HFFc6 (cell line): ENCODE results near the gene EEFSEC. TPM values are rescaled to one million over a fixed set of nuclear protein-coding genes. Genes with fewer than 3 reads are reported as not detected.

Experiments
- DNase-seq: peaks from one replicate; pipeline ENCODE4 v3.0.0-alpha.2; 2018
- H3K27ac Mint-ChIP-seq: 2 replicates; pipeline ENCODE4 v1.8.0; 2020; ENCODE audit warnings: mild to moderate bottlenecking, mixed read lengths
- H3K27me3 Mint-ChIP-seq: 2 replicates; pipeline ENCODE4 v1.8.0; 2021; ENCODE audit warnings: mild to moderate bottlenecking, moderate library complexity, mixed read lengths; ENCODE audit not compliant: insufficient read depth
- H3K36me3 Mint-ChIP-seq: 2 replicates; pipeline ENCODE4 v1.8.0; 2021; ENCODE audit warnings: low read depth, mixed read lengths
- H3K4me1 Mint-ChIP-seq: 2 replicates; pipeline ENCODE4 v1.8.0; 2020; ENCODE audit warnings: low read depth, mixed read lengths
- H3K4me3 Mint-ChIP-seq: 2 replicates; pipeline ENCODE4 v1.8.0; 2020; ENCODE audit warnings: mild to moderate bottlenecking, moderate library complexity, mixed read lengths
- H3K9me3 Mint-ChIP-seq: 2 replicates; pipeline ENCODE4 v1.8.0; 2020; ENCODE audit warnings: mild to moderate bottlenecking, mixed read lengths
- total RNA-seq, 6 experiments: library from RNA; stranded (reverse); fragmentation: NEBNext Ultra II Directional; extraction: Animal tissue kit (Norgen Biotek cat#: 25700); gene quantifications; 2 replicates in 1 of 6; 3 replicates in 5 of 6; pipeline ENCODE4 v1.2.3, GENCODE V29; 2021
- TF ChIP-seq, protein P1 (sequence below): fragments of 200-600 bp; sonication (generic); IDR thresholded peaks from 2 replicates; pipeline ENCODE4 v1.5.0; 2021; ENCODE audit warnings: antibody characterized with exemption, mild to moderate bottlenecking

Gene EEFSEC
- total RNA-seq, 6 experiments from 2014 or later = 8.2 to 11.6 (median 11.0) TPM

GRCh38 chr3:128415773-128416577, 262.7 kb downstream of the EEFSEC start:
- Mint-ChIP-seq H3K4me1 (peaks cover 15% of the 10 kb centered on the region), H3K9me3 (no peaks in the 10 kb centered on the region), H3K27ac (no peak overlapping the region; the same call in 1 of the 2 replicates), H3K4me3 (no peak overlapping the region), H3K36me3 (peaks cover 4% of the 10 kb centered on the region; the same call in 1 of the 2 replicates), H3K27me3 (peaks cover 3% of the 10 kb centered on the region)
- TF ChIP-seq, protein P1, sequence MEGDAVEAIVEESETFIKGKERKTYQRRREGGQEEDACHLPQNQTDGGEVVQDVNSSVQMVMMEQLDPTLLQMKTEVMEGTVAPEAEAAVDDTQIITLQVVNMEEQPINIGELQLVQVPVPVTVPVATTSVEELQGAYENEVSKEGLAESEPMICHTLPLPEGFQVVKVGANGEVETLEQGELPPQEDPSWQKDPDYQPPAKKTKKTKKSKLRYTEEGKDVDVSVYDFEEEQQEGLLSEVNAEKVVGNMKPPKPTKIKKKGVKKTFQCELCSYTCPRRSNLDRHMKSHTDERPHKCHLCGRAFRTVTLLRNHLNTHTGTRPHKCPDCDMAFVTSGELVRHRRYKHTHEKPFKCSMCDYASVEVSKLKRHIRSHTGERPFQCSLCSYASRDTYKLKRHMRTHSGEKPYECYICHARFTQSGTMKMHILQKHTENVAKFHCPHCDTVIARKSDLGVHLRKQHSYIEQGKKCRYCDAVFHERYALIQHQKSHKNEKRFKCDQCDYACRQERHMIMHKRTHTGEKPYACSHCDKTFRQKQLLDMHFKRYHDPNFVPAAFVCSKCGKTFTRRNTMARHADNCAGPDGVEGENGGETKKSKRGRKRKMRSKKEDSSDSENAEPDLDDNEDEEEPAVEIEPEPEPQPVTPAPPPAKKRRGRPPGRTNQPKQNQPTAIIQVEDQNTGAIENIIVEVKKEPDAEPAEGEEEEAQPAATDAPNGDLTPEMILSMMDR = no peak
- no peak for DNase-seq

GRCh38 chr3:128416578-128417211, 263.4 kb downstream of the EEFSEC start:
- Mint-ChIP-seq H3K9me3 (no peaks in the 10 kb centered on the region), H3K27me3 (peaks cover 3% of the 10 kb centered on the region), H3K36me3 (peaks cover 4% of the 10 kb centered on the region; the same call in 1 of the 2 replicates), H3K4me1 (peaks cover 15% of the 10 kb centered on the region), H3K27ac (peak overlapping the region; percentile 60), H3K4me3 (no peak overlapping the region; the same call in 1 of the 2 replicates)
- DNase-seq = peak; percentile 82
- TF ChIP-seq, protein P1 = no peak

DNA sequence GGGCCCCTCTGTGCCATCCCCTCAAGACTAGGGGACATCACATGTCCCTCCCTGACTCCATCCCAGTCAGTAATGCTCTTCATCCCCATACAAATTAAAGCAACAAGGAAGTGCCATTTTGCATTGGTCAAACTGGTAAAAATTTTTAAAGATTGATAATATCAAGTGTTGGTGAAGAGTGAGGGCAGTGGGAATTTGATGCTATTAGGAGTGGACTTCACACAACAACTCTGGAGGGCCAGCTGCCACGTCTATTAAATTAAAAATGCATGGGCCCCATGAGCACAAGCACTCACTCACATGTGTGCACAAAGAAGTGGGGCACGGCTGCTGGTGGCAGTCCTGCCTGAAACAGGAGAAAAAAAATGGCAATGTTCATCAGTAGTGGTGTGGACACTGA, 265.6 kb downstream of the EEFSEC start:
- H3K4me1 Mint-ChIP-seq = peaks cover 15% of the 10 kb centered on the region
- TF ChIP-seq, protein P1 = no peak
- no peaks in the 10 kb centered on the region for H3K9me3 Mint-ChIP-seq
- H3K4me3 Mint-ChIP-seq = no peak overlapping the region
- DNase-seq = no peak
- peaks cover 3% of the 10 kb centered on the region for H3K27me3 Mint-ChIP-seq
- H3K36me3 Mint-ChIP-seq = peaks cover 4% of the 10 kb centered on the region; the same call in 1 of the 2 replicates
- no peak overlapping the region for H3K27ac Mint-ChIP-seq

- TF ChIP-seq, protein P1 = peak; percentile 14; the same call in 1 of the 2 replicates
- Mint-ChIP-seq H3K9me3 (no peaks in the 10 kb centered on the region), H3K27ac (no peak overlapping the region), H3K36me3 (peaks cover 4% of the 10 kb centered on the region; the same call in 1 of the 2 replicates), H3K4me3 (no peak overlapping the region), H3K27me3 (peaks cover 5% of the 10 kb centered on the region), H3K4me1 (peaks cover 16% of the 10 kb centered on the region)
- no peak for DNase-seq
Observed at GRCh38 chr3:128419311-128419710, 266.0 kb downstream of the EEFSEC start.

- Mint-ChIP-seq H3K4me1 (peaks cover 22% of the 10 kb centered on the region), H3K9me3 (no peaks in the 10 kb centered on the region), H3K27me3 (peaks cover 6% of the 10 kb centered on the region), H3K4me3 (no peak overlapping the region), H3K36me3 (peaks cover 4% of the 10 kb centered on the region; the same call in 1 of the 2 replicates), H3K27ac (no peak overlapping the region)
- TF ChIP-seq, protein P1 = no peak
- DNase-seq = no peak
Observed at GRCh38 chr3:128420289-128420688, 267.0 kb downstream of the EEFSEC start.
